BLaER1 treated with 17β-estradiol and CSF1 and Interleukin-3, amounts not matched to agents 10 nM and 100 nM (cell line): ENCODE measurements around the gene GUCY2F.

Experiments used
- H3K27ac ChIP-seq, 11 experiments: shearing (Covaris generic); formaldehyde crosslinking; 2 replicates each; pipeline ENCODE4 v1.8.1; 2022
- H3K27me3 ChIP-seq, 11 experiments: shearing (Covaris generic); formaldehyde crosslinking; 2 replicates each; pipeline ENCODE4 v1.8.1; 2022
- H3K36me3 ChIP-seq, 11 experiments: shearing (Covaris generic); formaldehyde crosslinking; 2 replicates each; pipeline ENCODE4 v1.8.1; 2022
- H3K4me1 ChIP-seq, 10 experiments: shearing (Covaris generic); formaldehyde crosslinking; 2 replicates each; pipeline ENCODE4 v1.8.1; 2022
- H3K4me2 ChIP-seq, 11 experiments: shearing (Covaris generic); formaldehyde crosslinking; 2 replicates each; pipeline ENCODE4 v1.8.1; 2022
- H3K4me3 ChIP-seq, 10 experiments: shearing (Covaris generic); formaldehyde crosslinking; 2 replicates each; pipeline ENCODE4 v1.8.1; 2022
- H3K9ac ChIP-seq, 11 experiments: shearing (Covaris generic); formaldehyde crosslinking; 2 replicates each; pipeline ENCODE4 v1.8.1; 2022
- H3K9me3 ChIP-seq, 11 experiments: shearing (Covaris generic); formaldehyde crosslinking; replicated peaks in 1 of 11; 2 replicates each; pipeline ENCODE4 v1.8.1; 2022
- H4K20me1 ChIP-seq, 11 experiments: shearing (Covaris generic); formaldehyde crosslinking; 2 replicates each; pipeline ENCODE4 v1.8.1; 2022
- Cebpa-rat ChIP-seq, 11 experiments: shearing (Covaris generic); IDR thresholded peaks; 2 replicates each; pipeline ENCODE4 v1.8.1; 2022

Gene GUCY2F

GRCh38 chrX:109343671-109344070 is 138.2 kb downstream of the GUCY2F start:
- Histone ChIP-seq H3K36me3 (no peaks in the 10 kb centered on the region), H3K4me3 (no peak overlapping the region), H3K9me3 (peaks cover 0 to 10% (median 4%) of the 10 kb centered on the region in 11 experiments; a peak in 10 of 22 replicates), H3K27ac (no peak overlapping the region), H3K9ac (no peak overlapping the region), H3K4me2 (no peak overlapping the region), H3K4me1 (peaks cover 15 to 32% (median 25%) of the 10 kb centered on the region in 10 experiments), H3K27me3 (peaks cover 35 to 83% (median 68%) of the 10 kb centered on the region in 11 experiments), H4K20me1 (no peaks in the 10 kb centered on the region; a peak in 1 of 22 replicates)
- no peak for TF ChIP-seq Cebpa-rat (IDR thresholded peaks at IDR 0.05)

GRCh38 chrX:109336141-109336540 is 145.7 kb downstream of the GUCY2F start:
- H3K27me3 ChIP-seq = peaks cover 5 to 67% (median 40%) of the 10 kb centered on the region in 11 experiments; a peak in 20 of 22 replicates
- no peak overlapping the region for H3K9ac ChIP-seq
- peaks cover 32 to 60% (median 43%) of the 10 kb centered on the region in 11 experiments for H3K9me3 ChIP-seq
- H3K27ac ChIP-seq = no peak overlapping the region
- peaks cover 0 to 5% (median 0%) of the 10 kb centered on the region in 10 experiments; a peak in 1 of 20 replicates for H3K4me1 ChIP-seq
- no peak overlapping the region for H3K4me2 ChIP-seq
- no peaks in the 10 kb centered on the region for H3K36me3 ChIP-seq
- TF ChIP-seq Cebpa-rat (IDR thresholded peaks at IDR 0.05) = no peak
- H3K4me3 ChIP-seq = no peak overlapping the region
- H4K20me1 ChIP-seq = no peaks in the 10 kb centered on the region

- H3K27ac ChIP-seq = no peak overlapping the region
- H3K4me3 ChIP-seq = no peak overlapping the region
- no peaks in the 10 kb centered on the region for H3K36me3 ChIP-seq
- H3K4me1 ChIP-seq = no peaks in the 10 kb centered on the region
- TF ChIP-seq Cebpa-rat (IDR thresholded peaks at IDR 0.05) = no peak
- H3K9ac ChIP-seq = no peak overlapping the region
- H3K27me3 ChIP-seq = peaks cover 28 to 70% (median 49%) of the 10 kb centered on the region in 11 experiments; a peak in 20 of 22 replicates
- no peak overlapping the region for H3K4me2 ChIP-seq
- H4K20me1 ChIP-seq = no peaks in the 10 kb centered on the region
- H3K9me3 ChIP-seq = peaks cover 4 to 31% (median 10%) of the 10 kb centered on the region in 11 experiments; a peak in 14 of 22 replicates
These were observed 154.6 kb downstream of the GUCY2F start for GRCh38 chrX:109327251-109327650.
